ENCODE results near the gene IL1F10.

DNA sequence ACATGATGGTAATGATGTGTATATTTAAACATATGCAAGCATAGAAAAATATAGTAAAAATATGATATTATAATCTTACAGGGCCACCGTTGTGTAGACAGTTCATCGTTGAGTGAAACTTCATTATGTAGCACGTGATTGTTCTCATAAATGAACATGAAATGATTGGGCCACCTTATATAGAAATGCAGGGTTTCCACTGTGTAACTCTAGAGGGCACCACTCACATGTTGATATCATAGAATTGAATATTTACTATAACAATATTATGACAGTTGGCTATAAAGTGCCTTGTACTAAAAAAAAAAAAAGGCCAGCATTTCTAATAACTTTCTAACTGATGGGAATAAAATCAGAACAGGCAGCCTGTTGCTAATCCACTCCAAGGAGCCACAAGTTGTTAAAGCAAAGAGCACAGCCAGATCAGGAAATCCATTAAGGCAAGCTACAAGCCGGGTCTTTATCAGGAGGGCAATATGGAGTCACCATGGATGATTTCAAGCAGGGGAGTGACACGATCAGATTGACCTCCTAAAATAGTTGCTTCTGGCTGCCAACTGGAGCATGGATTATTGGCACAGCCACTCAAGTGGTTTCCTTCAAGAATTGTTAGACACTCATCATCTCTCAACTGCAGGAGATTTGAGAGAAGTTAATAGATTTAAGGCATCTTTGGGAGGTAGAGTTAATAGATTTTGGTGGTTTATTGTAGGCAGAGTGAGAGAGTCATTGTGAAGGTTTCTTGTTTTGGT is 16.7 kb downstream of the IL1F10 start:
- no peak for TF ChIP-seq POLR2A (IDR thresholded peaks at IDR 0.05)
- TF ChIP-seq, protein P1, sequence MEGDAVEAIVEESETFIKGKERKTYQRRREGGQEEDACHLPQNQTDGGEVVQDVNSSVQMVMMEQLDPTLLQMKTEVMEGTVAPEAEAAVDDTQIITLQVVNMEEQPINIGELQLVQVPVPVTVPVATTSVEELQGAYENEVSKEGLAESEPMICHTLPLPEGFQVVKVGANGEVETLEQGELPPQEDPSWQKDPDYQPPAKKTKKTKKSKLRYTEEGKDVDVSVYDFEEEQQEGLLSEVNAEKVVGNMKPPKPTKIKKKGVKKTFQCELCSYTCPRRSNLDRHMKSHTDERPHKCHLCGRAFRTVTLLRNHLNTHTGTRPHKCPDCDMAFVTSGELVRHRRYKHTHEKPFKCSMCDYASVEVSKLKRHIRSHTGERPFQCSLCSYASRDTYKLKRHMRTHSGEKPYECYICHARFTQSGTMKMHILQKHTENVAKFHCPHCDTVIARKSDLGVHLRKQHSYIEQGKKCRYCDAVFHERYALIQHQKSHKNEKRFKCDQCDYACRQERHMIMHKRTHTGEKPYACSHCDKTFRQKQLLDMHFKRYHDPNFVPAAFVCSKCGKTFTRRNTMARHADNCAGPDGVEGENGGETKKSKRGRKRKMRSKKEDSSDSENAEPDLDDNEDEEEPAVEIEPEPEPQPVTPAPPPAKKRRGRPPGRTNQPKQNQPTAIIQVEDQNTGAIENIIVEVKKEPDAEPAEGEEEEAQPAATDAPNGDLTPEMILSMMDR (IDR thresholded peaks at IDR 0.05): no peak

Data from lower leg skin (tissue), 3 donors.